Measurements from ENCODE around the gene LIN28B. TPM values are rescaled to one million over a fixed set of nuclear protein-coding genes. Genes with fewer than 3 reads are reported as not detected.

LIN28B gene
- total RNA-seq = not detected in 2 replicates

GRCh38 chr6:104956731-104957294, at the start of gene LIN28B:
Gene LIN28B (plus strand): TSS chr6:104957107. CDS start chr6:104957251, 144 bp downstream.

Other genes with a start within 250 kb of the LIN28B start
- 7.1 and 11.8 TPM in 2 replicates for gene HACE1, start 97.2 kb upstream of the LIN28B start, total RNA-seq
- gene POPDC3, start 222.9 kb downstream of the LIN28B start, total RNA-seq = 6.6 and 13.8 TPM in 2 replicates

Data from myometrial cell (primary cell).